CD4-positive, alpha-beta memory T cell (primary cell): ENCODE measurements around the gene GTF3C2. TPM values are rescaled to one million over a fixed set of nuclear protein-coding genes. Genes with fewer than 3 reads are reported as not detected.

Experiments
- CTCF ChIA-PET: fragments of 350-600 bp; sonication (Branson Sonifier 250); formaldehyde crosslinking; loops from one replicate; lab custom pipeline; 2021; ENCODE audit warnings: inconsistent platforms; ENCODE audit not compliant: partially characterized antibody; lab: Charles Lee
- POLR2A ChIA-PET: fragments of 350-600 bp; sonication (Branson Sonifier 250); formaldehyde crosslinking; loops from one replicate; lab custom pipeline; 2021; ENCODE audit not compliant: partially characterized antibody; lab: Charles Lee
- DNase-seq, 5 donors: peaks; one replicate each; pipeline versions ENCODE4 v3.0.0 to v3.0.0-alpha.2; 2020 to 2022; ENCODE audit warnings: mixed read lengths in 1 of 5
- H3K27ac ChIP-seq: one replicate; pipeline ENCODE4 v1.7.0; 2013; ENCODE audit warnings: low read depth, low read length
- H3K27me3 ChIP-seq: 2 replicates; pipeline ENCODE4 v1.7.0; 2013; ENCODE audit warnings: mild to moderate bottlenecking, low read length, moderate library complexity; ENCODE audit not compliant: insufficient read depth
- H3K36me3 ChIP-seq: 2 replicates; pipeline ENCODE4 v1.7.0; 2013; ENCODE audit warnings: mild to moderate bottlenecking, low read length, moderate library complexity; ENCODE audit not compliant: insufficient read depth
- H3K4me1 ChIP-seq: 2 replicates; pipeline ENCODE4 v1.7.0; 2013; ENCODE audit warnings: mild to moderate bottlenecking, low read length, moderate library complexity; ENCODE audit not compliant: insufficient read depth
- H3K4me3 ChIP-seq, 2 donors: one replicate each; pipeline ENCODE4 v1.7.0; 2013; ENCODE audit warnings: low read length in 2 of 2, mild to moderate bottlenecking in 1 of 2
- H3K9me3 ChIP-seq, 2 donors: one replicate each; pipeline ENCODE4 v1.7.0; 2013; ENCODE audit warnings: low read length in 2 of 2, control low read depth in 1 of 2; ENCODE audit not compliant: control insufficient read depth in 1 of 2
- H3K27ac Mint-ChIP-seq, 7 donors: one replicate each; pipeline ENCODE4 v1.8.0; 2020 to 2021; ENCODE audit warnings: mixed read lengths in 7 of 7, mild to moderate bottlenecking in 6 of 7, inconsistent platforms in 3 of 7, moderate library complexity in 3 of 7
- H3K27me3 Mint-ChIP-seq, 2 donors: one replicate each; pipeline ENCODE4 v1.8.0; 2020 to 2021; ENCODE audit warnings: mixed read lengths in 2 of 2
- H3K36me3 Mint-ChIP-seq, 2 donors: one replicate each; pipeline ENCODE4 v1.8.0; 2020 to 2021; ENCODE audit warnings: mixed read lengths in 2 of 2, inconsistent platforms in 1 of 2, mild to moderate bottlenecking in 1 of 2
- H3K4me1 Mint-ChIP-seq, 4 donors: one replicate each; pipeline ENCODE4 v1.8.0; 2020 to 2021; ENCODE audit warnings: mixed read lengths in 4 of 4, mild to moderate bottlenecking in 1 of 4
- H3K4me3 Mint-ChIP-seq, 8 donors: one replicate each; pipeline ENCODE4 v1.8.0; 2020 to 2021; ENCODE audit warnings: mixed read lengths in 8 of 8, mild to moderate bottlenecking in 7 of 8, moderate library complexity in 6 of 8, inconsistent platforms in 3 of 8
- H3K9me3 Mint-ChIP-seq, 8 donors: one replicate each; pipeline ENCODE4 v1.8.0; 2020 to 2021; ENCODE audit warnings: mixed read lengths in 8 of 8, mild to moderate bottlenecking in 5 of 8, inconsistent platforms in 3 of 8, moderate library complexity in 1 of 8
- intact Hi-C: fragments of 100-400 bp; cut with micrococcal nuclease; formaldehyde crosslinking; loops from one replicate; pipeline ENCODE4 v1.15.1; 2023
- polyA plus RNA-seq, 2 donors: library from polyadenylated mRNA; unstranded; fragments of 300-500 nt; fragmentation: Illumina TruSeq; gene quantifications; one replicate each; pipeline ENCODE4 v1.2.3, GENCODE V29; 2021
- total RNA-seq, 2 experiments: library from RNA; stranded (reverse); gene quantifications; one replicate each; pipeline ENCODE4 v1.2.3, GENCODE V29; 2021

Gene GTF3C2
- total and polyA plus RNA-seq, 4 experiments from 2014 or later, result 37.7 to 90.8 (median 67.3) TPM

- H3K4me1 ChIP-seq, result no peaks in the 10 kb centered on the region
- H3K27ac ChIP-seq, result no peak overlapping the region
- H3K9me3 ChIP-seq, result no peaks in the 10 kb centered on the region
- Mint-ChIP-seq H3K9me3 (no peaks in the 10 kb centered on the region), H3K27ac (no peak overlapping the region), H3K4me1 (no peaks in the 10 kb centered on the region), H3K27me3 (peaks cover 8 to 25% of the 10 kb centered on the region in 2 donors), H3K36me3 (no peaks in the 10 kb centered on the region), H3K4me3 (no peak overlapping the region)
- H3K4me3 ChIP-seq, result no peak overlapping the region
- ChIA-PET POLR2A (no interaction called here), CTCF (interaction anchor here (1.0 to 1.1 kb wide), 2 partner anchors 13 to 329 kb away, joined by 3 read pairs; no protein-coding TSS in a partner anchor)
- intact Hi-C loops, result no loop called here
- no peaks in the 10 kb centered on the region for H3K27me3 ChIP-seq
- no peak for DNase-seq
- no peaks in the 10 kb centered on the region for H3K36me3 ChIP-seq
Measured at GRCh38 chr2:27288610-27289009, 68.0 kb downstream of the GTF3C2 start.

- H3K27ac Mint-ChIP-seq, result no peak overlapping the region
- no peak for DNase-seq
- Histone ChIP-seq H3K36me3 (no peaks in the 10 kb centered on the region), H3K27me3 (peaks cover 6% of the 10 kb centered on the region), H3K9me3 (no peaks in the 10 kb centered on the region), H3K4me1 (no peaks in the 10 kb centered on the region), H3K27ac (no peak overlapping the region), H3K4me3 (no peak overlapping the region)
- H3K4me1 Mint-ChIP-seq, result no peaks in the 10 kb centered on the region
- H3K27me3 Mint-ChIP-seq, result peaks cover 8 to 19% of the 10 kb centered on the region in 2 donors
- ChIA-PET POLR2A (no interaction called here), CTCF (interaction anchor here (0.6 to 9.1 kb wide), 3 partner anchors 18 to 1430 kb away, joined by 3 to 121 read pairs (median 7); no protein-coding TSS in a partner anchor)
- no peaks in the 10 kb centered on the region for H3K36me3 Mint-ChIP-seq
- intact Hi-C loops, result no loop called here
- no peak overlapping the region for H3K4me3 Mint-ChIP-seq
- H3K9me3 Mint-ChIP-seq, result peaks cover 0 to 2% (median 0%) of the 10 kb centered on the region in 8 donors
Measured at GRCh38 chr2:27285481-27285880, 71.1 kb downstream of the GTF3C2 start.

GRCh38 chr2:27284996-27285395 lies 71.6 kb downstream of the GTF3C2 start:
- DNase-seq, result no peak
- no peaks in the 10 kb centered on the region for H3K36me3 ChIP-seq
- Mint-ChIP-seq H3K4me3 (no peak overlapping the region), H3K4me1 (peaks cover 0 to under 1% (median under 1%) of the 10 kb centered on the region in 4 donors), H3K27me3 (peaks cover 8 to 19% of the 10 kb centered on the region in 2 donors), H3K9me3 (peaks cover 0 to 2% (median 0%) of the 10 kb centered on the region in 8 donors), H3K27ac (no peak overlapping the region), H3K36me3 (no peaks in the 10 kb centered on the region)
- H3K9me3 ChIP-seq, result no peaks in the 10 kb centered on the region
- H3K27ac ChIP-seq, result no peak overlapping the region
- no peaks in the 10 kb centered on the region for H3K4me1 ChIP-seq
- POLR2A ChIA-PET, result no interaction called here
- intact Hi-C loops, result no loop called here
- H3K4me3 ChIP-seq, result no peak overlapping the region
- CTCF ChIA-PET, result interaction anchor here (0.6 to 9.1 kb wide), 3 partner anchors 18 to 1429 kb away, joined by 3 to 121 read pairs (median 7); no protein-coding TSS in a partner anchor
- H3K27me3 ChIP-seq, result peaks cover 6% of the 10 kb centered on the region

GRCh38 chr2:27282892-27283291 lies 73.7 kb downstream of the GTF3C2 start:
- peaks cover 0 to 4% (median 1%) of the 10 kb centered on the region in 4 donors for H3K4me1 Mint-ChIP-seq
- DNase-seq, result no peak
- H3K9me3 Mint-ChIP-seq, result peaks cover 0 to 2% (median 0%) of the 10 kb centered on the region in 8 donors
- Histone ChIP-seq H3K27me3 (peaks cover 6% of the 10 kb centered on the region), H3K27ac (no peak overlapping the region), H3K9me3 (no peaks in the 10 kb centered on the region), H3K36me3 (no peaks in the 10 kb centered on the region), H3K4me1 (no peaks in the 10 kb centered on the region), H3K4me3 (no peak overlapping the region)
- no peaks in the 10 kb centered on the region for H3K36me3 Mint-ChIP-seq
- H3K27ac Mint-ChIP-seq, result no peak overlapping the region
- ChIA-PET POLR2A (interaction anchor here (1.0 kb wide), 1 partner anchor 35 kb away, joined by 3 read pairs; no protein-coding TSS in a partner anchor), CTCF (interaction anchor here (1.2 to 9.1 kb wide), 7 partner anchors 10 to 437 kb away, joined by 3 to 125 read pairs (median 12); no protein-coding TSS in a partner anchor)
- intact Hi-C loops, result no loop called here
- H3K4me3 Mint-ChIP-seq, result no peak overlapping the region
- H3K27me3 Mint-ChIP-seq, result peaks cover 6 to 21% of the 10 kb centered on the region in 2 donors

- intact Hi-C loops, result no loop called here
- H3K27ac Mint-ChIP-seq, result peak within 1 kb of the TSS in 1 of 7 donors; percentile 62
- H3K4me3 Mint-ChIP-seq, result no peak within 1 kb of the TSS
- DNase-seq, result no peak
- H3K4me1 Mint-ChIP-seq, result peaks cover 0 to 4% (median 1%) of the 10 kb centered on the region in 4 donors
- H3K36me3 Mint-ChIP-seq, result no peaks in the 10 kb centered on the region
- H3K36me3 ChIP-seq, result no peaks in the 10 kb centered on the region
- peaks cover 11 to 25% of the 10 kb centered on the region in 2 donors for H3K27me3 Mint-ChIP-seq
- H3K4me3 ChIP-seq, result no peak within 1 kb of the TSS
- no peaks in the 10 kb centered on the region for H3K9me3 ChIP-seq
- ChIA-PET CTCF (interaction anchor here (0.6 to 9.1 kb wide), 14 partner anchors 9 to 436 kb away, joined by 3 to 125 read pairs (median 16); partner anchors contain the start of gene SLC30A3), POLR2A (interaction anchor here (1.0 kb wide), 1 partner anchor 34 kb away, joined by 3 read pairs; no protein-coding TSS in a partner anchor)
- no peak within 1 kb of the TSS for H3K27ac ChIP-seq
- H3K27me3 ChIP-seq, result peaks cover 6% of the 10 kb centered on the region
- H3K9me3 Mint-ChIP-seq, result peaks cover 0 to 2% (median 0%) of the 10 kb centered on the region in 8 donors
- no peaks in the 10 kb centered on the region for H3K4me1 ChIP-seq
Measured at GRCh38 chr2:27281855-27282559, 74.6 kb downstream of the GTF3C2 start, which contains the start of gene TRIM54. TRIM54 (plus strand) TSS chr2:27282429; CDS start chr2:27282732, 303 bp downstream.

GRCh38 chr2:27281442-27281841 lies 75.1 kb downstream of the GTF3C2 start:
- ChIA-PET POLR2A (no interaction called here), CTCF (interaction anchor here (0.6 to 9.1 kb wide), 17 partner anchors 9 to 436 kb away, joined by 3 to 125 read pairs (median 7); partner anchors contain the start of gene SLC30A3)
- H3K9me3 Mint-ChIP-seq, result peaks cover 0 to 2% (median 0%) of the 10 kb centered on the region in 8 donors
- H3K27ac ChIP-seq, result no peak overlapping the region
- no peaks in the 10 kb centered on the region for H3K4me1 ChIP-seq
- H3K4me3 ChIP-seq, result no peak overlapping the region
- no peaks in the 10 kb centered on the region for H3K36me3 Mint-ChIP-seq
- DNase-seq, result no peak
- H3K27me3 Mint-ChIP-seq, result peaks cover 11 to 22% of the 10 kb centered on the region in 2 donors
- no peak overlapping the region for H3K27ac Mint-ChIP-seq
- no peaks in the 10 kb centered on the region for H3K9me3 ChIP-seq
- peaks cover 0 to 4% (median 1%) of the 10 kb centered on the region in 4 donors for H3K4me1 Mint-ChIP-seq
- intact Hi-C loops, result no loop called here
- H3K4me3 Mint-ChIP-seq, result no peak overlapping the region
- peaks cover 6% of the 10 kb centered on the region for H3K27me3 ChIP-seq
- H3K36me3 ChIP-seq, result no peaks in the 10 kb centered on the region

- intact Hi-C loops, result loop anchor here (1.0 kb wide), 5 partner anchors 16 to 435 kb away; no protein-coding TSS in a partner anchor
- Mint-ChIP-seq H3K36me3 (no peaks in the 10 kb centered on the region), H3K4me1 (peaks cover 0 to 4% (median 1%) of the 10 kb centered on the region in 4 donors), H3K9me3 (peaks cover 0 to 2% (median 0%) of the 10 kb centered on the region in 8 donors), H3K27ac (no peak overlapping the region), H3K27me3 (peaks cover 11 to 22% of the 10 kb centered on the region in 2 donors), H3K4me3 (no peak overlapping the region)
- peaks cover 6% of the 10 kb centered on the region for H3K27me3 ChIP-seq
- ChIA-PET CTCF (interaction anchor here (0.6 to 9.1 kb wide), 14 partner anchors 10 to 322 kb away, joined by 3 to 125 read pairs (median 20); partner anchors contain the start of gene SLC30A3), POLR2A (interaction anchor here (0.9 kb wide), 1 partner anchor 22 kb away, joined by 3 read pairs; no protein-coding TSS in a partner anchor)
- H3K4me3 ChIP-seq, result no peak overlapping the region
- no peak for DNase-seq
- no peak overlapping the region for H3K27ac ChIP-seq
- no peaks in the 10 kb centered on the region for H3K36me3 ChIP-seq
- H3K9me3 ChIP-seq, result no peaks in the 10 kb centered on the region
- H3K4me1 ChIP-seq, result no peaks in the 10 kb centered on the region
Measured at GRCh38 chr2:27280826-27281225, 75.7 kb downstream of the GTF3C2 start.
